Measurements from ENCODE around the gene CDK9. TPM values are rescaled to one million over a fixed set of nuclear protein-coding genes. Genes with fewer than 3 reads are reported as not detected.

CDK9 gene
- total RNA-seq, 1 experiment from 2014 or later = 48.7 TPM

DNA sequence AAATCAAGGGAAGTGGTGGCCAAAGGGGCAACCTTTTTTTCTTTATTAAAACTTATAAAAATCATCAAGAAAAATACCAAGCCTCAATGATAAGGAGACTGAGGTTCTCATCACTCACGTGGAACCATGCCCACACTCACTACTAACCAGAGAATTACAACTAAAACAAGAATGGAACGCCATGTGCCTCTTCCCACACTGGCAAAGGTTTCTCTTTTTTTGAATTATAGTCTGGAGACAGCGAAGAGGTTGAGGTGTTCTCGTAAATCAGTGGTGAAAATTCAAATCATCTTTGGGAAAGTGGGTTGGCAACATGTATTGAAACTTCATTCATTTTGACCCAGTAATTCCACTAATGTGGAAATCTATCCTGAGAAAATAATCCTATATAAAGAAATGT is 36.3 kb downstream of the CDK9 start:
- no TSS peak for BruUV-seq (replicated peaks)

GRCh38 chr9:127825319-127826051 is 39.7 kb downstream of the CDK9 start:
- intact Hi-C loops (cut with micrococcal nuclease; ENCODE audit: unreplicated experiment) = no loop called here
- ATAC-seq = peak; percentile 58; the same call in 1 of the 2 replicates
- ChIA-PET CTCF (no interaction called here), POLR2A (no interaction called here)
- Histone ChIP-seq H3K9me3 (ENCODE audit: control insufficient read depth, insufficient read depth, low read depth, low read length) (no peaks in the 10 kb centered on the region), H3K4me3 (ENCODE audit: low read depth in 2 of 2, low read length in 2 of 2) (no peak overlapping the region), H3K4me1 (ENCODE audit: control insufficient read depth, insufficient read depth, low read length) (no peaks in the 10 kb centered on the region), H3K27me3 (ENCODE audit: control insufficient read depth, insufficient read depth, low read length) (no peaks in the 10 kb centered on the region), H3K36me3 (ENCODE audit: control insufficient read depth, insufficient read depth, low read length) (no peaks in the 10 kb centered on the region), H3K27ac (ENCODE audit: low read length) (no peak overlapping the region)
- no peak for DNase-seq (ENCODE audit: low read depth, low spot score)
- TF ChIP-seq POLR2AphosphoS5 (IDR thresholded peaks at IDR 0.05; ENCODE audit: low read depth, low read length) (no peak), REST (IDR thresholded peaks at IDR 0.05; ENCODE audit: insufficient read depth in 1 of 2, low read depth in 2 of 2, low read length in 1 of 2) (no peak), SIN3A (IDR thresholded peaks at IDR 0.05; ENCODE audit: borderline replicate concordance, insufficient read depth, low read depth, low read length) (no peak), TCF7L2 (IDR thresholded peaks at IDR 0.05; ENCODE audit: low read depth, low read length) (no peak)
- TF ChIP-seq, protein P1, sequence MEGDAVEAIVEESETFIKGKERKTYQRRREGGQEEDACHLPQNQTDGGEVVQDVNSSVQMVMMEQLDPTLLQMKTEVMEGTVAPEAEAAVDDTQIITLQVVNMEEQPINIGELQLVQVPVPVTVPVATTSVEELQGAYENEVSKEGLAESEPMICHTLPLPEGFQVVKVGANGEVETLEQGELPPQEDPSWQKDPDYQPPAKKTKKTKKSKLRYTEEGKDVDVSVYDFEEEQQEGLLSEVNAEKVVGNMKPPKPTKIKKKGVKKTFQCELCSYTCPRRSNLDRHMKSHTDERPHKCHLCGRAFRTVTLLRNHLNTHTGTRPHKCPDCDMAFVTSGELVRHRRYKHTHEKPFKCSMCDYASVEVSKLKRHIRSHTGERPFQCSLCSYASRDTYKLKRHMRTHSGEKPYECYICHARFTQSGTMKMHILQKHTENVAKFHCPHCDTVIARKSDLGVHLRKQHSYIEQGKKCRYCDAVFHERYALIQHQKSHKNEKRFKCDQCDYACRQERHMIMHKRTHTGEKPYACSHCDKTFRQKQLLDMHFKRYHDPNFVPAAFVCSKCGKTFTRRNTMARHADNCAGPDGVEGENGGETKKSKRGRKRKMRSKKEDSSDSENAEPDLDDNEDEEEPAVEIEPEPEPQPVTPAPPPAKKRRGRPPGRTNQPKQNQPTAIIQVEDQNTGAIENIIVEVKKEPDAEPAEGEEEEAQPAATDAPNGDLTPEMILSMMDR (IDR thresholded peaks at IDR 0.05) = no peak; the same call in 1 of the 2 replicates
- no TSS peak for BruUV-seq (replicated peaks)
- in situ Hi-C loops (cut with HindIII; ENCODE audit: low pct_unique_long_range_greater_than_20kb, low sequenced_read_pairs) = no loop called here

More for the DNA sequence above, 36.3 kb downstream of the CDK9 start:
- Histone ChIP-seq H3K27ac (ENCODE audit: low read length) (no peak overlapping the region), H3K4me3 (ENCODE audit: low read depth in 2 of 2, low read length in 2 of 2) (no peak overlapping the region), H3K4me1 (ENCODE audit: control insufficient read depth, insufficient read depth, low read length) (no peaks in the 10 kb centered on the region), H3K9me3 (ENCODE audit: control insufficient read depth, insufficient read depth, low read depth, low read length) (no peaks in the 10 kb centered on the region), H3K27me3 (ENCODE audit: control insufficient read depth, insufficient read depth, low read length) (no peaks in the 10 kb centered on the region), H3K36me3 (ENCODE audit: control insufficient read depth, insufficient read depth, low read length) (no peaks in the 10 kb centered on the region)
- in situ Hi-C loops (cut with HindIII; ENCODE audit: low pct_unique_long_range_greater_than_20kb, low sequenced_read_pairs) = no loop called here
- CTCF ChIA-PET = no interaction called here
- TF ChIP-seq REST (IDR thresholded peaks at IDR 0.05; ENCODE audit: insufficient read depth in 1 of 2, low read depth in 2 of 2, low read length in 1 of 2) = no peak
- no peak for TF ChIP-seq SIN3A (IDR thresholded peaks at IDR 0.05; ENCODE audit: borderline replicate concordance, insufficient read depth, low read depth, low read length)
- TF ChIP-seq TCF7L2 (IDR thresholded peaks at IDR 0.05; ENCODE audit: low read depth, low read length) = no peak
- TF ChIP-seq, protein P1 (IDR thresholded peaks at IDR 0.05) = no peak
- no peak for TF ChIP-seq POLR2AphosphoS5 (IDR thresholded peaks at IDR 0.05; ENCODE audit: low read depth, low read length)
- ATAC-seq (no peak), DNase-seq (ENCODE audit: low read depth, low spot score) (no peak)
- POLR2A ChIA-PET = no interaction called here
- intact Hi-C loops (cut with micrococcal nuclease; ENCODE audit: unreplicated experiment) = no loop called here
